Retina (tissue), 1 donor: Measurements from ENCODE around the gene BRSK2.

ENCODE experiments used
- DNase-seq: peaks from one replicate; pipeline ENCODE4 v3.0.0-alpha.2; 2016

The BRSK2 gene

DNA sequence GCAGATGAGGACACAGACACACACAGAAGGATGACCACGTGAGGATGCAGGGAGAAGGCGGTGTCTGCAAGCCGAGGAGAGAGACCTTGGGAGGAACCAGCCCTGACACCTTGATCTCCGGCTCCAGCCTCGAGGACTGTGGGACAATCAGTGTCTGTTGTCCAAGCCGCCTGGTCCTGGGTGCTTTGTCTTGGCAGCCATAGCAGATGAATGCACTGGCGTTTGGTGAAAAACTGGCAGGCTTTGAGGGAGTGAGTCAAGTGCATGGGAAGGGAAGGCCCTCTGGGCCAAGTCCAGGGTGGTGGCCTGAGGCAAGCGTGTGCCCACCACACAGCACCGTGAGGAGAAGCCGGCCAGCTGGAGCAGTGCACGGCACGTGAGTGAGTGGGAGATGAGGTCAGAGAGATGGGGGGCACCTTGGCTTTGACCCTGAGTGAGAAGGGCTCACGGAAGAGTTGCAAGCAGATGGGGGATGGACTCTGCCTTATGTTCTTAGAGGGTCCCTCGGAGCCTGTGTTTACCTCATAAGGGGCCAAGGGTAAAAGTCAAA lies 12.4 kb upstream of the BRSK2 start:
- no peak for DNase-seq

DNA sequence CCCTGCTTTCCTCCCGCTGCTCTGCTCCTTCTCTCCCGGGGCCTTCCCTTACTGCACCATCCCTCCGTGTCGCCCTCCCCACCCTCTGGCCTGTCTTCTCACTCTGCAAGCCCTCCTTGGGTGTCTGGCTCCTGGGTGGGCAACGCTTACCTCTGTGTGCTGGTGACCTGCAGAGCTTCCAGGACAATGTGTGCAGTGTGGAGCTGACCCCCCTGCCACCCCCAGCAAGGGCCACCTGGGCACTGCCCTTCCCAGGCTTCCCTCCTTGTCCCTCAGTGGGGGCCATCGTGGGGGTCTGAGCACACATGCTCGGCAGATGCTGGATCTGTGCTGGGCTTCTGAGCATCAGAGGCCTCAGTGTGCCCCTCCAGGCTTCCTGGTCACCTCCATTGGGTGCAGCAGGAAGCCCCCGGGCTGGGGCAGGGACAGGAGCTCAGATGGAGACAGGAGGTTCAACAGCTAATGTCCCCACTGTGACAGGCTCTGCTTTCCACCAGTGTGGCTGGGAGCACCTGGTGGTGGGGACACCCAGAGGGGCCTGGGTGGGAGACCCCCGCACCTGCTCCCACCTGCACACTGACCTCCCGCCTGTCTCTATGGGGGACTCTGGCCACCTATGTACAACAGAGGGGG lies 7.8 kb upstream of the BRSK2 start:
- no peak for DNase-seq

- no peak for DNase-seq
These were observed 7.3 kb upstream of the BRSK2 start for GRCh38 chr11:1382429-1382828.

GRCh38 chr11:1382831-1383607 lies 6.7 kb upstream of the BRSK2 start:
- DNase-seq, result peak; percentile 83

DNA sequence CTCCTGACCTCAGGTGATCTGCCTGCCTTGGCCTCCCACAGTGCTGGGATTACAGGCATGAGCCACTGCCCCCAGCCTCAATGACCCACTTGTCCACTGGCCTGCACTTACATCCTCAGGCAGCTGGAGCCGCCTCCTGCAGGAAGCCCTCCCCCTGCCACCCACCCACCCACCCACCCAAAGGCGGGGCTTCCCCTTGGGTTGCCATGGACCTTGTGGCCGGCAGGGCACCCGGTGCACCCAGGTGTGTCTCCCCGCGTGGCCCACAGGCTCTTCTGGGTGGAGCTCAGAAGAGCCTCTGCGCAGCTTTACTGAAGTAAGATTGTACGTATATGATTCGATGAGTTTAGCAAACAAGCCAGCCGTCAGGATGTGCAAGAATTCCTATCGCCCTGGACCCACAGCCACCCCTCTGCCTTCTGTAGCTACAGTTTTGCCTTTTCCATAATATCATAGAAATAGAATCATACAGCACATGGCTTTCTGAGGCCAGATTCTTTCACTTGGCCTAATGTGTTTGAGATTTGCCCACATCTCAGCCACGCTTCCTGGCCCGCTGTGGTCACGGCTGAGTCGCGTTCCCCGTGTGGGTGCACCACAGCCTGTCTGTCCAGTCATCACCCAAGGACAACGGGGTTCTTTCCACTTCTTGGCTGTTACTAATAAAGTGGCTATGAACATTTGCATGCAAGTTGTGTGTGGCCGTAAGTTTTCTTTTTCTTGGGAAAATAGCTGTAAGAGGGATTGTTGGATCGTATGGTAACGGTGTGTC lies 5.3 kb upstream of the BRSK2 start:
- DNase-seq, result no peak

- no peak for DNase-seq
These were observed 2.2 kb upstream of the BRSK2 start for GRCh38 chr11:1387521-1387920.

- no peak for DNase-seq
These were observed 1.6 kb upstream of the BRSK2 start for GRCh38 chr11:1387961-1388762.

DNA sequence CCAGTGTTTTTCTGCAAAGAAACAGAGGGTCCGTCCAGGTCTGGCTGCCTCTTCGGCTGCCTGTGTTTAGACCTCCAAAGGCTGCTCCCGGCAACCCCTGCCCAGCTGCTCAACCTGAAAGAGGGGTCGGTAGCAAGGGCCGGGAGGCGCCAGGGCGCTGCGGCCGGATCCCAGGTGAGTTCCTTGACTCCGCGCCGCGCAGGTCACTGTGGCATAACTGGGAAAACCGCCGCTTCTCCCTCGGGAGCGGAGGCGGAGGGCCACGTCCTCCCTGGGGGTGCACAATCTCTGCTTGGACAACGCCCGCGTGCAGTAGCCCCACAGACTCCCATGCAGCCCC lies 1.0 kb upstream of the BRSK2 start:
- DNase-seq, result peak; percentile 67

GRCh38 chr11:1389103-1389931 lies 417 bp upstream of the BRSK2 start:
- DNase-seq, result peak; percentile 98

DNA sequence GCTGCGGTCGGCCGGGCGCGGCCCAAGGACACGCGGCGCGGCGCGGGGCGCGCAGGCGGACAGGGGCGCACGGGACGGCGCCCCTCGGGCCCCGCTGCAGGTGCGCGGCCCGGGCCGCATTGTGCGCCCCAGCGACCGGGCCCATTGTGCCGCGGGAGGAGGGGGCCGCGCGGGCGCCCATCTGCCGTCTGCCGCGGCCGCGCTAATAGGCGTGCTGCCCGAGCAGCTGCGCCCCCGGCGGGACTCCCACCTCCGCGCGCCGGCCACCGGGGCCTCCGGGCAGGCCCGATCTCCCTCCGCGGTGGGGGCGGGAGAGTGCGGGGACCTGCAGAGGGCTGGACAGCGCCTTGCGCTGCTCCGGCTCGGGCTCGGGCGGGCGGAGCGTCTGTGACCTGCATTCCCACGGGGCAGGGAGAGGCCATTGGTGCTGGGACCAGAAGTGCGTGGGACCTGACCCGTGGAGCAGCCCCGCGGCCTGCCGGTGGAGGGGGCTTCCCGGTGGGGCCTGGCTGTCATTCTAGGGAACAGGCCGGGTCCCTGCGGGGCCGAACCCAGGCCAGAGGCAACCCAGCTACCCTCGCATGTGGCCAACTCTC lies 933 bp downstream of the BRSK2 start:
- DNase-seq, result no peak

DNA sequence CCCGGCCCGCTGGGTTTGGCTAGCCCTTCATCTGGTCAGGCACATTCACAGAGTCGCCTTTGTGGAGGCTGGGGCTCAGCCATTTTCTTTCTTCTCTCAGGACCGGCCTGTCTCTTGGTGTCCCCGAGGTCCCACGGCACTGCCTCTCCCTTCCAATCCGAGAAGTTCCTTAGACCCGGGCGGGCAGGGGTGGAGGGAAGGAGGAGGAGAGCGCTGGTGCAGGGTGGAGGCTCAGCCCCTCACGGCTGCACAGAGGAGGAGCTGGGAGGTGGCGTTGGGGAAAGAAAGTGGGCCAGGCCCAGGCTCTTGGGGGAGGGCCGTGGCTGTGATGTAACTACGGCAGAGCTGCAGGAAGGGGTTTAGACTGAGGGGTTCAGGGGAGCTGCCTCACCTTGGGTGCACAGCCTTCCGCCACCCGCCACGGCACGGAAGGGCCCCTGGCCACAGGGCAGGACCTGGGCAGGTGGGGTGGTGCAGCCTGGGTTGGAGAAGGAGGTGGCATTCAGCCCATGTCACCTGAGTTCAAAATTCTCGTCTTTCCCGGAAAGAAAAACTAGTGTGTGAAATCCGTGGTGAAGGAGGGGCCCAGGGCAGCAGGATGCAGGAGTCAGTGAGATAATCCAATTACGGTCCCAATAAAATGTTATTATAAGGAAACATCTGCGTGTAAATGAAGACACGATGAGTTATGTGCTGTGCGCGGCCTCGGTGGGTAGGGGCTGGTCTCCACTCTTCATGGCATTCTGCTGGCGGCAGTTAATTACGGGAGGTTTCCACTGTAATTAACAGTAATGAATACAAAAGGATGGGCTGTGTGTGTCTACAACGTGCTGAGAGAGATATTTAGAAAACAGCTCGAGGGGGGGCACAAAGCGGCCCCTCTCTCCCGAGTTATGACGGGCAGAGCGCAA lies 1.7 kb downstream of the BRSK2 start:
- peak; percentile 80 for DNase-seq

GRCh38 chr11:1392111-1392510 lies 2.4 kb downstream of the BRSK2 start:
- DNase-seq, result no peak

DNA sequence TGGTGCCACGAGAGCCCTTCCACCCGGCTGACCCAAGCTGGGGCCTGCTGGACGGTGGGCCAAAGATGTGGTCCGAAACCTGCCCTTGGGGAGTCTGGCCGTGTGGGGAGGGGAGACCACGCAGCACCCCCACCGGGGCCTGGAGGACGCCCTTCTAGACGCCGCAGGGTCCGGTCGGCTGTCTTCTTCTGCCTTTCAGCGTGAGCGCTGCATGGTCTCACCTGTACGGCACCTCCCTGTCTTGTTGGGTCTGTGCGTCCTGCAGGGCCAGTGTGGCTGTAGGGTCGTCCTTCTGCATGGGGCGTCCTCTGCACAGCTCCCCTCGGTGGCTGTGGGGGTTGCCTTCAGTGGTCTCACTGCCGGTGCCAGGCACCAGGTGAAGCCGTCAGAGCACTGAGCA lies 2.8 kb downstream of the BRSK2 start:
- DNase-seq, result no peak

DNA sequence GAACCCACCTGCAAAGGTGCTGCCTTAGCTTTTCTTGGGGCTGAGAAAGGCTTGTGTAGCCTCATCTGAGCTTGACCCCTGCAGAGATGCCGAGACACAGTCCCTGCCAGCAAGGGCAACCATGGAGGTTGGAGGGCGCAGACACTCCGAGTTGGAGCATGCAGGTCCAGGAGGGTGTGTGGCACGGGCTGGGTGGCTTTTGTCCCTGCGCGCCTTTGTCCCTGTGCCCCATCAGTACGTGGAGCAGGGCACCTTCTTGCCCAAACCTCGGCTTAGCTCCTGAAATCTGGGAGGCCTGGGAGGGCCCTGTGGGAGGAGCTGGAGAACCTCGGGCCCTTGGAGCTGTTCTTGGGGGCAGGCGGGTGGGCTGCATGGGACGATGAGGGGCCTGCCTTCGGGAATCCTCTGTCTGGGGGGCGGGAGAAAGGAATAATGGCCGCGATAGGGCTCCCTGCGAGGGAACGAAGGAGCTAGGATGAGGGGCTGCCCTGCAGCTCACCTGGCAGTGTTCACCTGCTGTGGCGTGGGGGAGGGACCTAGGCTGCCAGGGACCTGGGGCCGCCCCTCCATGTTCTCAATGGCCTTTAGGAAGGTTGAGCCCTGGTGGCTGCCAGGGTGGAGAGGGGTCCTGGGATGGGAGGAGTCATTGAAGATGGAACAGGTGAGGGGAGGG lies 3.4 kb downstream of the BRSK2 start:
- DNase-seq, result no peak

- no peak for DNase-seq
These were observed 5.4 kb downstream of the BRSK2 start for GRCh38 chr11:1394936-1395772.

GRCh38 chr11:1395773-1396374 lies 6.1 kb downstream of the BRSK2 start:
- DNase-seq, result no peak

DNA sequence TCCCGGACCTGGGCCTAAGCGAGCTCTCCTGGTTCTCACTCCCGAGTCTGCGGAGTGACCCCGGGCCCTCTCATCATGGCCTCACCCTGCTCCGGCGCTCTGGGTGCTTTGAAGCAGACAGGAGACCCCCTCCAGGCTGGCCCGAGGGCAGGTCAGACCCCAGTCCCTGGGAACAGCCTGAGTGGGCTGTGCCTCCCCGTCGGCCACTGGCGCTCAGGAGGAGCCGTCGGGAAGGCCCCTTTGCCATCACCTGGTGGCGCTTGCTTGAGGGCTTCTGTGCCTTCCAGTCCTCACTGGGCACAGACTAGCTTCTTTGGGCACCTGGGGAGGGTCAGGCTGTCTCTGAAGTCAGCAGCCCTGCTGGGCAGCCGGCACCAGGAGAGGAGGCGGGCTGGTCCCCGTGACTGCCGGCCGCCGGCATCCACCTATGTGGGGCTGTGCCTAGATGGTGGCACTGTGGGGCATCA lies 6.7 kb downstream of the BRSK2 start:
- DNase-seq, result no peak

- DNase-seq, result no peak
These were observed 7.6 kb downstream of the BRSK2 start for GRCh38 chr11:1397146-1397861.
